Measurements from ENCODE around the gene NDUFB7.

Gene NDUFB7

GRCh38 chr19:14562660-14563589 is 8.9 kb downstream of the NDUFB7 start:
- Mint-ChIP-seq H3K9me3 (no peaks in the 10 kb centered on the region), H3K4me3 (no peak overlapping the region), H3K27ac (peak overlapping the region in 1 of 3 experiments; percentile 41), H3K4me1 (peaks cover 18% of the 10 kb centered on the region), H3K27me3 (ENCODE audit: low read depth) (no peaks in the 10 kb centered on the region), H3K36me3 (ENCODE audit: low read depth) (peaks cover 7% of the 10 kb centered on the region)
- TF ChIP-seq, protein P1, sequence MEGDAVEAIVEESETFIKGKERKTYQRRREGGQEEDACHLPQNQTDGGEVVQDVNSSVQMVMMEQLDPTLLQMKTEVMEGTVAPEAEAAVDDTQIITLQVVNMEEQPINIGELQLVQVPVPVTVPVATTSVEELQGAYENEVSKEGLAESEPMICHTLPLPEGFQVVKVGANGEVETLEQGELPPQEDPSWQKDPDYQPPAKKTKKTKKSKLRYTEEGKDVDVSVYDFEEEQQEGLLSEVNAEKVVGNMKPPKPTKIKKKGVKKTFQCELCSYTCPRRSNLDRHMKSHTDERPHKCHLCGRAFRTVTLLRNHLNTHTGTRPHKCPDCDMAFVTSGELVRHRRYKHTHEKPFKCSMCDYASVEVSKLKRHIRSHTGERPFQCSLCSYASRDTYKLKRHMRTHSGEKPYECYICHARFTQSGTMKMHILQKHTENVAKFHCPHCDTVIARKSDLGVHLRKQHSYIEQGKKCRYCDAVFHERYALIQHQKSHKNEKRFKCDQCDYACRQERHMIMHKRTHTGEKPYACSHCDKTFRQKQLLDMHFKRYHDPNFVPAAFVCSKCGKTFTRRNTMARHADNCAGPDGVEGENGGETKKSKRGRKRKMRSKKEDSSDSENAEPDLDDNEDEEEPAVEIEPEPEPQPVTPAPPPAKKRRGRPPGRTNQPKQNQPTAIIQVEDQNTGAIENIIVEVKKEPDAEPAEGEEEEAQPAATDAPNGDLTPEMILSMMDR (IDR thresholded peaks at IDR 0.05; ENCODE audit: unreplicated experiment in 3 of 3) = no peak

DNA sequence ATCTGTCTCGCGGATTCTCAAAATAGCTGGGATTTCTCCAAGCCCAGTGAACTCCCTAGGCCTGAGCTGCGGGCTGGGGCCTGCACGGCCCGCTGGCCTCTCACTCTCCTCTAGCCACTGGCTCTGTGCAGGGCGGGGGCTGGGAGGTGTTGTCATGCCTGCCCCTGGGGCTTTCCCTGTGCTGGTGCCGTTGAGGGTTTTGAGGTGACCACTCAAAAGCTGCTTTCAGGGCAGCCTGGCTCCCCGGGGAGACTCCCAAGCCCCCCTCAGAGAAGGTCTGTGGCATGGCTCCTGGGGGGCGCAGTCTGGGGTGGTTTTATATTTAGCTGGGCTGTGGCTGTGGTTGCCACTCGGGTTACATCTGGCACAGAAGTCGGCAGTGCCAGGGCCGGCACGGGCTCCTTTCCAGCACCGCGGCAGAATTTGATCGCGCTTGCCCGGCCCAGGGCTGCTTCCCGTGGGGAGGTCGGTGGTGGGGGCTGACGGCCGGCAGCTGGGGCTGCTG is 10.0 kb downstream of the NDUFB7 start:
- TF ChIP-seq, protein P1 (IDR thresholded peaks at IDR 0.05; ENCODE audit: unreplicated experiment in 3 of 3) = no peak
- Mint-ChIP-seq H3K27me3 (ENCODE audit: low read depth) (no peaks in the 10 kb centered on the region), H3K4me3 (no peak overlapping the region), H3K27ac (peak overlapping the region; percentile 82 to 92 (median 89)), H3K9me3 (no peaks in the 10 kb centered on the region), H3K36me3 (ENCODE audit: low read depth) (no peaks in the 10 kb centered on the region), H3K4me1 (peaks cover 18% of the 10 kb centered on the region)

DNA sequence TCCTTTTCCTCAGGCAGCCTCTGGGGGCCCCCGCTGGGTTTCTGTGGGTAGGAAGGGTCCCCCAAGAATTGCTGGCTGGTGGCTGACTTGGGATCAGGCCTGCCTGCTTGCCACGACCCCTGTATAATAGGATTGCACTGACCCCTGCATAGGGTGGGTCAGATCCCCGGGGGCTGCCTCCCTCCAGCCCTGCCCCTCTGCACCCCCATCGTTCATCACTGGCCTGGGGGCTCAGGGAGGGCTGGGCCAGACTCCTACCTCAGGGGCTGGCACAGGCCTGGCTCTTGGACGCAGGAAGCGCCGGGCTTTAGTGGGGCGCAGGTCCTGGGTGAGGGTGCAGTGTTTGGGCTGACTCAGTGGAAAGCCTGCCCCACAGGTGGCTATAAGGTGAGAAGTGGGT is 10.6 kb downstream of the NDUFB7 start:
- H3K4me3 Mint-ChIP-seq = no peak overlapping the region
- no peaks in the 10 kb centered on the region for H3K27me3 Mint-ChIP-seq (ENCODE audit: low read depth)
- TF ChIP-seq, protein P1 (IDR thresholded peaks at IDR 0.05; ENCODE audit: unreplicated experiment in 3 of 3) = no peak
- H3K4me1 Mint-ChIP-seq = peaks cover 24% of the 10 kb centered on the region
- H3K9me3 Mint-ChIP-seq = no peaks in the 10 kb centered on the region
- H3K36me3 Mint-ChIP-seq (ENCODE audit: low read depth) = no peaks in the 10 kb centered on the region
- H3K27ac Mint-ChIP-seq = peak overlapping the region; percentile 82 to 92 (median 89)

GRCh38 chr19:14560776-14561108 is 11.1 kb downstream of the NDUFB7 start:
- H3K4me3 Mint-ChIP-seq = no peak overlapping the region
- H3K27ac Mint-ChIP-seq = peak overlapping the region; percentile 55 to 71 (median 63)
- no peaks in the 10 kb centered on the region for H3K36me3 Mint-ChIP-seq (ENCODE audit: low read depth)
- no peaks in the 10 kb centered on the region for H3K9me3 Mint-ChIP-seq
- H3K27me3 Mint-ChIP-seq (ENCODE audit: low read depth) = no peaks in the 10 kb centered on the region
- peaks cover 28% of the 10 kb centered on the region for H3K4me1 Mint-ChIP-seq
- TF ChIP-seq, protein P1 (IDR thresholded peaks at IDR 0.05; ENCODE audit: unreplicated experiment in 3 of 3) = no peak

DNA sequence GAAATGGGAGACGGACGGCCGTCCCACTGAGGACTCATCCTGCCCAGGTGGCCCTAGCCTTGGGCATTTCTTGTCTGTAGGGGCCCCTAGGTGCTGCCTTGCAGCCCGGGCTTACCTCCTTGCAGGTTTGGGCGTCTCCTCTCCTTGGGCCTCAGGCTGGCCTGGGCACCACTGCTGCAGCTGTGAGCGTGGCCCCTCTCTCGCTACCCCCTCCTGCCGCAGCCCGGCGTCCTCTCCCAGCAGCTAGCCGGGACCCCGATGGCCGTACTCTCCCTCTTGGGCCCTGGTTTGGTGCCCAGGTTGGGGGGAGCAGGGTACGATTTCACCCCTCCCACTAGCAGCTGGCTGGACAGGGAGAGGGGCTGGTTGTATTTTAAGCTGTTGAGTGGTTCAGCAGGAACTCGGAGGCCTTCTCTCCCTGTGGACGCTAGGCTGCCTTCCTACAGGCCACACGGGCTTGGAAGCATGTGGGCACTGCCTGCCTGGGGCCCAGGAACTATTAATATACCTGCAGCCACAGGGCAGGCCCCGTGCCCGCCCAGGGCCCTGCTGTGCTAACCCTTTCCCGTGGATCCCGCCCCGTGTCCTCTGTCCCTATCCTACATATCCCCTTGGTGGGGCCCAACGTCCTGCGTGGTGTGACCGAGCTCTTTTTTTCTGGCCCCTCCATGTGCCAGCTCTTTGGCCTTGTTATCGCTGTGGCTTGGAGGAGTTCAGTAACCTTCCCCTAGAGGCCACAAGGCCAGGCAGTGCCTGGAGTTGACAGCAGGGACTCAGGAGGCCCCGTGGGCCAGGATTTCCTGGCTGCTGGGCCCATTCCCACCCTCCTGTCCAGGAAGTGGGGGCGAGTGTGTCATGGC is 11.7 kb downstream of the NDUFB7 start:
- no peak overlapping the region for H3K4me3 Mint-ChIP-seq
- no peaks in the 10 kb centered on the region for H3K27me3 Mint-ChIP-seq (ENCODE audit: low read depth)
- no peaks in the 10 kb centered on the region for H3K9me3 Mint-ChIP-seq
- peaks cover 28% of the 10 kb centered on the region for H3K4me1 Mint-ChIP-seq
- no peaks in the 10 kb centered on the region for H3K36me3 Mint-ChIP-seq (ENCODE audit: low read depth)
- peak overlapping the region; percentile 55 to 71 (median 63) for H3K27ac Mint-ChIP-seq
- TF ChIP-seq, protein P1 (IDR thresholded peaks at IDR 0.05; ENCODE audit: unreplicated experiment in 3 of 3) = no peak

All from nephron (organoid).